ENCODE results near the gene PTPRN2. TPM values are rescaled to one million over a fixed set of nuclear protein-coding genes. Genes with fewer than 3 reads are reported as not detected.

PTPRN2 gene
- total RNA-seq, 1 experiment from 2014 or later, result 4.4 TPM

DNA sequence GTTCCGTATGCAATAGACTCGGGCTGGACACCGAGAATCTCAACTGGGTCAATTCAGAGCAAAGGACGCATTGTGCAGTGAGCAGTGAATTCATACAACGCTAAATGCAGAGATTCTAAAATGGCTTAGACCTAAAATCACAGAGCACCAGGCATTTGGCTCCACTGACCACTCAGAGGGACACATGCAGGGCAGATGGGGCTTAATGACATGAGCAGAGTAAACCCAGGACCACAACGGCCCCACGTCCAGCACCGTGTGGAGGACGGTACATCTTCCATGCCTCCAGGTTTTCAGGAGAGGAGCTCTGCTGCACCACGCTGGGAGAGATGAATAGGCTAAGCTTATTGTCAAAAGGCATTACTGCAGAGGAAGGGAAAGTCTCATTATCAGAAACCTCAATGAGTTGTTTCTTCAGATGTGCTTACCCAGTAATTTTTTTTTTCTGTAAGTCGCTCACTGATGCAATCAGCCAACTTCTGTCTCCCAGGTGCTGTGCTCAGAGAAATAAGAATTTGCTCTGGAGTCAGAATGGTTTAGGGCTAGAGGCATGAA is 555.0 kb downstream of the PTPRN2 start:
- DNase-seq (ENCODE audit: low spot score), result no peak

DNA sequence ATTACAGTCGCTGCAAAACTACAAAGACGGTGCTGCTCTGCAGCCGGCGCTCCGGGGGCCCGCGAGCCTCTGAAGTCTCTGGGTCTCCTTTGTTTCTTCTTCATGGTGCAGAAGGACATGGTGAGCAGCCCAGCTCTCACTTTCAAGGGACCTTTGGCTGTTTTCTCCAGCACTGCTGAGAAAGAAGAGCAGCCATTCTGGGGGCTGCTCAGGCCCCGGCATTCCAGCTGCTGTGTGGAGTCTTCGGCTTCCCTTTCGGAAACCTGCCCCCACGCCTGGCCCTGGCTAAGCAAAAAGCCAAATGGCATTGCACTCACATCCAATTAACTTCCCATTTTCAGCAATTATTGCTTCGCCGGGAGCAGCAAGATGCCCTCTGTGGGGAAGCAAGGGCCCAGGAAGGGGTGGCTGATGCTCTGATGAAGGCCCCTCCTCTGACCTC is 555.7 kb downstream of the PTPRN2 start:
- DNase-seq (ENCODE audit: low spot score), result no peak

DNA sequence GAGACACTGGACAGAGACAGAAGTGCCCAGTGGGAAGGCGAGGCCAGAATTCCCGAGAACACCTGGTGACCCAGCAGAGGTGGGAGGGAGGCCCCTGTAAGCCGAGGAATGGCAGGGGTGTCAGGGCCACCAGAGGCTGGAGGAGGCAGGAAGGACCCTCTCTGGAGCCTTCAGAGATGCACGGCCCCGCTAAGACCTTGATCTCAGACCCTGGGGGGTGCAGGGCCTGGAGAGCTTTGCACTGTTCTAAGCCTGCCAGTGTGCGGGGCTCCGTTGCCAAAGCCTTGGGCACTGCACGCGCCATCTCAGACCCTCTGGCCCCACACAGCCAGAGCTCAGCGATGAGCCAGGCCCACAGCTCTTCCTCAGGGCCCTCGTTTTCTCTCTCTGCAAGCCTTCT is 557.1 kb downstream of the PTPRN2 start:
- DNase-seq (ENCODE audit: low spot score), result no peak

DNA sequence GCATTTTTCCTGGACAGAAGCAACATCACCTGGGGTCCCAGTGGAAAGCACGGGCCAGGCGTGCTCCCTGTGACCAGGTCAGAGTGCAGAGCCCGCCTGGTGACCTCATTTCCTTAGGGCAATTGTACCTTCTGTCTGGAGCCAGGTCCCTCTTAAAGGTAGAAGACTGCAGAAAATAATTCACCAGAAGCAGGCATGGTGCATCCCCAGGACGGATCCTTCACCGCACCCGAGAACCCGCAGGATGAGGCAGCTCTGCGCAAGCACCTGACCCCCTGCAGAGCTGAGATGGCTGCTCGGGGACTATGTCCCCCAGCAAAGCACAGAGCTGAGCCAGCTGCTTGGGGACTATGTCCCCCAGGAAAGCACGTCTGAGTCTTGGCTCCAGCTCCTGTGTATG is 557.6 kb downstream of the PTPRN2 start:
- DNase-seq (ENCODE audit: low spot score), result no peak

DNA sequence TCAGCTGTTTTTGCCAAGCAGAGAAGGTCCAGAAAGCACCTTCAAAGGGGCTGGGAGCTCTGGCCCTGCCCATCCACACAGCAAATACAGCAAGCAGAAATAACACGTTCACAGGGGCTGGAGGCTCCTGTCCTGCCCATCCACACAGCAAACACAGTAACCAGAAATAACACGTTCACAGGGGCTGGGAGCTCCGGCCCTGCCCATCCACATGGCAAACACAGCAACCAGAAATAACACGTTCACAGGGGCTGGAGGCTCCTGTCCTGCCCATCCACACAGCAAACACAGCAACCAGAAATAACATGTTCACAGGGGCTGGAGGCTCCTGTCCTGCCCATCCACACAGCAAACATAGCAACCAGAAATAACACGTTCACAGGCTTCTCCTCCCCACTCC is 558.1 kb downstream of the PTPRN2 start:
- no peak for DNase-seq (ENCODE audit: low spot score)

DNA sequence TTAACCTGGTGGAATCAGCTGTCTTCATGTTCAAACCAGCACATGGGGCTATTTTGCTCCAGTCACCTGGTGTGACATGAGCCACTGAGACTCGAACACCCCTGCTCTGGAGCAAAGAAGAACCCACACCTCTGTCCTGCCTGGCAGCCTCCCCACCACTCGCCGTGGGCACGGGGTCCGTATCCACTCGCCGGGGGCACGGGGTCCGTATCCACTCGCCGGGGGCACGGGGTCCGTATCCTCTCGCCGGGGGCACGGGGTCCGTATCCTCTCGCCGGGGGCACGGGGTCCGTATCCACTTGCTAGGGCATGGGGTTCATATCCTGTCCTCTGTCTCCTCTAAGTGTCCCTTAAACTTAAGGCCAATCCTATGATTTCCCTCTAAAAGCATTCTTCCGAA is 558.7 kb downstream of the PTPRN2 start:
- DNase-seq (ENCODE audit: low spot score), result no peak

DNA sequence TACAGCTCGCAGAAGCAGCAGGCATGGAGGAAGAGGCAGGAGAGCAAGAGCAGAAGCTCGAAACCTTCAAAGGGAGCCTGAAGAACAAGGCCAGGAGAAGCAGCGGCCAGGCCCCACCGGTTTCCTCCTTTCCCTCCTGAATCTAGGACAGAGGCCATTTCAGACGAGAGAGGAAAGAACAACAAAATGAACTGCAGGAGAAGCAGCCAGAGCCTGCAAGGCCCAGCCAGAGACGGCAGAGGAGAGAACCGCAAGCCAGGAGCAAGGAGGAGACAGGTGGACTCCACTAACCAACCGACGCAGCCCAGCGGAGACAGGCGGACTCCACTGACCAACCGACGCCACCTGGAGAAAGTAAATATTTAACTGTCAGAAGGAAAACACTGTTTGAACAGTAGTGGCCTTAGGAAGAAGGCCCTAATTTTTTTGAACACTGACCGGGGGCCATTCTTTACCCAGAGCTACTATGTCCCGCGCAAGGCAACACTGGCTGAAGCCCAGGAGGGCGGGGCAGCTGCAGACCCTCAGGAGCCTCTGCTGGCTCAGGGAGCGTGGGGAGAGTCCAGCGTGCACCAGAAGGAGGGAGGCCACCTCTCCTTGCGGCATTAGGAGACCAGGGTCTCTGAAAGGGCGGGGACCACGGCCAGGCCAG is 559.2 kb downstream of the PTPRN2 start:
- no peak for DNase-seq (ENCODE audit: low spot score)

DNA sequence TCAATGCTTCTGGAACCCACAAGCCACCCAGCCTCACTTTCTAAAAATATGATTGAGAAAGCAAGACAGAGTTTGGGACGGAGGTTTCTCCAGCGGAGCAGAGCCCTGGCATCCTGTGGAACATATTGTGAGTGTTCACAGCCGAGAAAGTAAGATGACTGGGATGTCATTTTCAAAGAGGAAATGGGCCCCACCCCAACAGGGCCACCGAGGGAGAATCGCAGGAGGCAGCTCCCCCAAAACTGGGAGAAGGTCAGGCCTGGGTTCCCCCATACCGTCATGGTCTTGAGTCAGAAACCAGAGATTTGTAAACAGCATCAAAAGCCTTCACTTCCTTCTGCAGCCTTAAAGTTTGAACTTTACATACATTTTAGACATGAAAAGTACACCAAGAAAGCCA is 560.0 kb downstream of the PTPRN2 start:
- no peak for DNase-seq (ENCODE audit: low spot score)

DNA sequence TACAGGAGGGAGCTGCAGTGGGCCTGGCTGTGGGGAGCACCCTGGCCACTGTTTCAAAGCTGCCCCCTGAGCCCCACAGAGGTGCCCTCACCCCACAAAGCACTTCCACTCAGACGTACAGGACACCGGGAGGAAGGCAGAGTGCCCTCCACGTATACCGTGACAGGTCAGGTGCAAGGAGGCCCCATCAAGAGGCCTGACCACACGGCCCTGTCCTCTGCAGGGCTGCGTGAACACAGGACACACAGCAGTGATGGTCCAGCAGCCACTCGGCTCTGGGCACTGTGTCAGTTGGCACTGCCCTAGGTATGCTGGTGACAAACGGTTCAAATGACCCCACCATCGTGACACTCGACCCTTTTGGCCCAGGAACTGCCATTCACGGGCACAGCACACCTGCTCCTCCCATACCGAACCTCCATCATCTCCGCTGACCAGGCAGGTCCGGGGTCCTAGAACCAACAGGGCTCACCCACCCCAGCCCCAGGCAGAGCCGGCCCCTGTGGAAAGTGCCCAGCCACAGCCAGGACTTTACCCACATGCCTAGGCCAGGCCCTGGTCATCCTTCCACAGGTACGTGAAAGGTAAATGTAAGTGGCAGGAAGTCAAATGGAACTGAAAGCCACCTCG is 560.9 kb downstream of the PTPRN2 start:
- no peak for DNase-seq (ENCODE audit: low spot score)

DNA sequence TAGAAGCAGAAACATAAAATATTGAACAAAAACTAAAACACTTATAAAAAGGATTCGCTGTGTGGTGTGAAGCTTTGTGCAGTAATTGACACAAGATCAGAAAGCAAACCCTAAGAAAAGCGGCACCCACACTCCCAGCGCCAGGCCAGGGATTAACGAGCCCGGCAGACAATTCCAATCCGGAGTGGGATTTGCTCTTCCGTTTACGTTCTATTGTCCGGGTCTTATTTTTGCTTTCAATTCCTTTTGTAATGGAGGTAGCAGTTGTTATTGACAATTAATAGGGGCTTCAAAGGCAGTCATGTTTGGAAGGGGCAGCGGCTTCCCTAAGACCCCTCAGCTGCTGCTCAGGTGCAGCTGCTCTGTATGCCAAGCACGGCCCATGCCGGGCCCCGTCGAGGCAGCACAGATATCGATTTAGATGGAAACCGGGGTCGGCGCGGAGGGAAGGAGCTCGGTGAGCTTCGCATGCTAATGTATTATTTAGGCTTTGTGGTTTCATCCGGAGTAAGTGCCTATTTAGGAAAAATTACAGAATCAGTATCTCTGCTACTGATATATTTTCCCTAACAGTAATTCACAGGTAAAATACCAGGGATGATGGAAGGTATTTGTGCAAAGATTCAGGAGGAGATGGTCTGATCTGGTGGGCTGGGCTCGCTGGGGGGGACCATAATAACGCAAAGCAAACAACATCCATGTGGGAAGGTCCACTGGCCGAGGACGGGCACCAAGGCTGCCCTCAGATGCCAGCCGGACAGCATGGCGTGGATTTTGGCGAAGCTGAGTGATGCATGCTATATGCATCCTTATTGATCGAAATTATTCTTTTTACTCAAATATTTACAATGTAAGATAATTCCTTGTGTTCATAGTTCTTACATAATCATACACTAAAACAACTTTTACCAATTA is 561.7 kb downstream of the PTPRN2 start:
- DNase-seq (ENCODE audit: low spot score), result no peak

DNA sequence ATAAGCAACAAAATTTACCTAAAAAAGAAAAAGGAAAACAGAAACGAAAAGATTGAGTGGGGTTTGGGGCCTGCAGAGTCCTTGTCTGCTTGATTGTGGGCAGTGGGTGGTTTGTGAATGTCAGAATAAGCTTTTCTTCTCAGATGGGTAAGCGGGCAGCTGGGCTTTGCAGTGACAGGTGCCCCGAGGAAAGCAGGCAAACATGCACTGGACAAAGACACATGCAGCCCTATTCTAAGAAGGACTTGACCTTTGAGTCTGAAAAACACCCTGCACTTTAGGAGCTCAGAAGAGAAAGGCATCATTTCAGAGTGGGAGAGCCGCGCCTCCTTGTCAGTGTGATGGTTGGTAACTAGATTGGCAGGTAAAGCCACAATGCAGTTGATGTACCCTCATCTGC is 562.7 kb downstream of the PTPRN2 start:
- no peak for DNase-seq (ENCODE audit: low spot score)

DNA sequence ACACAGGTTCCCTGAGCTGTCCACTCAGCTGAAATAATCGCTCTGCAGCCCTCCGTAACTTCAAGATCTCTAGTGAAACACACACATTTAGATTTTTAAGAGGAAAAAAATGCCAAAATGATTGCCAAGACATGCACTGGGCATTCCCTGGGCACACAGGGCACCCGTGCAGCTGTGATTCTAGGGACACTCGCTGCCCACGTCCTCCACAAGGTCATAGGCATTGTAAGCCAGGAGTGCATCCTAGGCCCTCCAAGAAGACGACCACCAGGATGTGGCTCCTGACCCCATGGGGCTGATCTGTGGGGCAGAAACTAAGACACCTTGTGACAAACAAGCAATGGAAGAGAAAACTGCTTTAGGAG is 563.3 kb downstream of the PTPRN2 start:
- DNase-seq (ENCODE audit: low spot score), result no peak

DNA sequence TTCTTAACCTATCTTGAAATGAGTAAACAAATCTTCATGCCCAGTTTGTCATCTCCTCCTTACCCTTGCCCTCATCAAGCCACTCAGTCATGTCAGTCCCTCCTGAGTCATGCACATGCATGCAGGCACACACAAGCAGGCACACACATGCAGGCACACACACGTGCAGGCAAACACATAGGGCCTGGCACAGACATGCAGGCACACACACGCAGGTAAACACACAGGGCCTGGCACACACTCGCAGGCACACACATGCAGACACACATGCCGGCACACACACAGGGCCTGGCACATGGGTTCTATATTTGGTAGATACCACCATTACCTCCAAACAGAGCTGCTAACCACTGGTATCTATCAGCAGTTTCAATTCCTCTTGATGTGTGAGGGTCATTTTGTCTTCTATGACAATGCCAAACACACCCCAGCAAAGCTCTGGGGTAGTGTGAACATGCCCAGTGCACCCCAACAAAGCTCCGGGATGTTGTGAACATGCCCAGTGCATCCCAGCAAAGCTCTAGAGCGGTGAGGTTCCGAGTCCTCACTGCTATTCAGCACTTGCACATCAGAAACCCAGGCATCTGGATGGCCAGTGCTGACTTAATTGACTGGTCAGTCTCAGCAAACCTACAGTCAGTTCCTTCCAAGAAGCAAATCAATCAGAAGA is 563.8 kb downstream of the PTPRN2 start:
- DNase-seq (ENCODE audit: low spot score), result no peak

DNA sequence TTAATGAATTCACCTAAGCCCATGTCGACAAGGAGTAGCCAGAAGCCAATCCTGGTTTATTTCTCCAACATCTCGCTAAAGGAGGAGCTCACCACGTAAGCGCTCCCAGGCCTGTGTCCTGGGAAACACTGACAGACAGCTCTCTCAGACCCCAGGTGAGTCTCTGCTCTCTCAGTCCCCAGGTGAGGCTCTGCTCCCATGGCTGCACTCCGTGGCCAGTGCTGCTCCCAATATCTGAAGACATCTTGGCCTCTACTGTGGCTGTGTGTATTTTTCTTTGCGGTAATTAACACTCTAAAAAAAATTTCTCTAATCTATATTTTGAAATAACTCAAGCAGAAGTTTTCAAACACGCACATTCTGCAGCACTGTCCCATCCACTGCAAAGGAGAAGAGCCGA is 564.5 kb downstream of the PTPRN2 start:
- DNase-seq (ENCODE audit: low spot score), result no peak

DNA sequence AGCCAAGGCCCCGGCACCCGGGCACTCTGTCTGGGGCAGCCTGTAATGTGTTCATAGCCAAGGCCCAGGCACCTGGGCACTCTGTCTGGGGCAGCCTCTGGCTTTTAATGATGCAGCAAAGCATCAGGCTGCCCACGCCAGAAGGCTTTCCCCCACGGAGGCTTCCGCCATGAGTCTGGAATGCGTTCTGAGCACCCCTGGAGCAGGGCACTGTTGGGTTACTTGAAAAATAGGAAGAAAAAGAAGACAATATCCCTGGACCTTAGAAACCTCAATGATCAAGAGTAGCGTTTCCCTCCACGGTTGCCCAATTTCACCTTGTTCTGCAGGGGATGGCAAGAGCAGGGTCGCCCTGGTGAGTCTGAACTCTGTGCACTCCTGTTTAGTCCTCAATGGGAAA is 565.0 kb downstream of the PTPRN2 start:
- no peak for DNase-seq (ENCODE audit: low spot score)

DNA sequence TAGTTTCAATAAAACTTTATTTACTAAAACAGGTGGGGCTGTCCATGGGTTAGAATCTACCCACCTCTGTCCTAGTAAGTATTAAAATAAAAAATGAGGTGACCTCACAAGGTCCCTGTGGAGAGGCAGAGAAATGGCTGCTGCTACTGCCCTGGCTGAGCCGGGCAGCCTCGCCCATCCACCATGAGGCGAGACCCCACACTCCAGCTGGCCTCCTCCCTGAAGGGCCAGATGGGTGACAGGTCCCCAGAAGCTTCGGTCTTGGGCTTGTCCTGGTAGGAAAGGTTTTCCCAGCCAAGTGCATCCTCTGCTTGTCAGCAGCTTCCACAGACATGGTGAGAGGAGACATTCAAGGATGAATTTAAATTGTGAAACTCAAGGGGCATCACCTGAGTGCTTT is 565.8 kb downstream of the PTPRN2 start:
- no peak for DNase-seq (ENCODE audit: low spot score)

DNA sequence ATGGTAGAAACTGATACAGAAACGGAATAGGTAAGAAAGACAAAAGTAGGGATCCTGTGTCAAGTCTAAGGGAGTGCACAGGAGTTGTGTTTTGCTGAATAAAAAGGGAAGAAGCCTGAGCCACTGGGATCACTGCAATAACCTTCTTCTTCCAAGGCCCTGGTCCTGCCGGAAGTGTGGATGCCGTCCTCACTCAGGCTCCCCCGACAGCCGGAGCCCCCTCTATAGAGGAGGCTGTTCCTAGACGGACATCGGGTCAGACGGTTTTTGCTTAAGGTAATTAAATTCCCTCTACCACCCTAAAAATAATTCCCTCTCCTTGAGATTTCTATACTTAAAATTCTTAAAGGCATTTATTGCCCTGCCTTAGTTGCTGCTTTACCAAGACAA is 566.9 kb downstream of the PTPRN2 start:
- no peak for DNase-seq (ENCODE audit: low spot score)

DNA sequence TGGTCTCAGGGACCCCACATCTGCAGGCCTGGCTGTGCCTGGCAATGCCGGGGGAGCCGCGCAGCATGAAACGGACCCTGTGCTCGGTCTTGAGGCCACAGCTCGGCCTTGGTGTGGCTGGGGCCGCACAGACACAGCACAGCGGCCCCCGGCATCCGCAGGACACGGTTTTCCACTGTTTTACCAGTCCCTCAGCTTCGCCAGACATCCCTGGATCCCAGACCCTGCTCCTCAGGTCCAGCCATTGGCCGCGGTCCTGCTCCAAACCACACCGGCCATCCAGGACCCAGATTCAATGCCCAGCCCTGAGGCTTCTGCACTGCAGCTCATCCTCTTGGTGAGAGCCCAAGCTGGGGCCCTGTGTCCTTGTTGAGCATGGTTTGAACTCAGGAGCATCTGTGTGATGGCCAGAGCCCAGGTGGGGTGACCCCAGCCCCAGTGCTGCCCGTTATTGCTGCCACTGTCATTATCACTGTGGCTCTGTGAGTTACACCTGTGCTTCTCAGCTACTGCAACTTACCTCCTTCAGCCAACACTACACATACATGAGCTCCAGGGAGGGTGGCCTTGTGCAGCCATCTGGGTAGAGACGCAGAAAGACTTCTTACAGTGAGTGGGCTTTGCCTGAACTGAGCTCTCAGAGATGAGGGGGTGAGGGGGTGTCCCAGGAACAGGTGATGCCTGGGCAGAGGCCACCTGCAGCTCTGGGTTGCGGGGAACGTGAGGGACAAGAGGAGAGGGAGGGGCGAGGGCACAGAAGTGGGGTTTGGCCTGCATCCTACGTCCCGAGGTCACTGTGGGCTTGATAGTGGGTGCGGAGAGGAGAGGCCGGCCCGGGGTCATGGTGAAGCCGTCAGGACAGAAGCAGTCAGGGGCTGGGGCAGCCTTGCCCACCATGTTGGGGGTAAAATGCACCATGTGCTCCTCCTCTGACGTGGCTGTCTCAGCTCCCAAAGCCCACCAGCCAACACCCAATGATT is 567.6 kb downstream of the PTPRN2 start:
- no peak for DNase-seq (ENCODE audit: low spot score)

DNA sequence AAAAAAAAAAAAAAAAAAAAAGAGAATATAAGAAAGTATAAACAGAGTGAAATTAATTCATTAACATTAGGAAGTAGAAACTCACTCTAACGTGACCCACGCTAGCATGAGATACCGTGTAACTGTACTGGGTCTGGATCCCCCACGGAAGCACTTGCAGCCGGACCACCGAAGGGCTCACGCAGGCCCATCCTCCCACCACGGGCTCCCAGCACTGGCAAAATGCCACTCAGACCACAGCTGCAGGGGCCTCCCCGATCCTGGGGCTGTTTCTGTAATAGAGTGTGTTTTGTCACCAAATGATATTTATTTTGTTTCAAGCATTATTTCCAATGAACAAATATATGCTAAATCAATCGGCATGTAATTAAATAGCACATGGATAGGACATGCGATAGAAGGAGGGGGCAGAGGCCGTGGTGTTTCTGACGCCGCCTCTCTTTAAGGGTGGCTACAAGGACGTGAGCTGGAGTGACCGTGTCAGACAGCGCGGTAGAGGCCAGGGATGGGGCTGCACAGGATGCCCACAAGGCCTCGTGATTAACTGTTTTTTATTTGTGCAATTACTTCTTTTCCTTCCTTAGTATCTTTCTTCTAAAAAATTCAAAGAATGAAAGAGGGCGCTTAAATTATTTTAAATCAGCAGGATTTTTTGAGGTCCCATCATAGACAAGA is 568.5 kb downstream of the PTPRN2 start:
- DNase-seq (ENCODE audit: low spot score), result no peak

DNA sequence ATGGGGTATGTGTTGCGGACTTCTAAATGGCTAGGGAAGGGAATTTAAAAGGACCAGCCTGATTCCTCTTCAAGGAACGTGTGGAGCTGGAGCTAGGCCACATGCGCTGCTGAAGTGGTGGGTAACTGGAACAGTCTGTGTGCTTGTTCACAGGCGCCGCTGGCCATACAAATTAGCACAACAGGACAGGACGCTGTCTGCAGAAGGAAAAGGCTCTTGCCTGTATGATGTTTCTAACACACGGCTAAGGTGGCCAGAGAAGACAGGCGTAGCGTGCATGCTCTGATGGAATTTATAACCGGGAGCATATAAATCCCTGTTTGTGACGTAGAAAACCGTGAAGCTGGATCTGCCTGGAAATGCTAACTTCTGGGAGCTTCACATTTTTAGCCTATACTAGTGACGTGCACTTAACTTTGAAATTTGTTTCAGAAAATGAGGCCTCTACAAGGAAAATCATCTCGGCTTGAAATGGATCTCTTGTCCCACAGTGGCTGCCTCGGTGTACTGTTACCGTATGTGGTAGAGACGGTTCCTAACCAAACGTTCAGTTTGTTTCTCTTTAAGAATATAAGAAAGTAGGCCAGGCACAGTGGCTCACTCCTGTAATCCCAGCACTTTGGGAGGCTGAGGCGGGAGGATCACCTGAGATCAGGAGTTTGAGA is 569.4 kb downstream of the PTPRN2 start:
- DNase-seq (ENCODE audit: low spot score), result no peak
